Naive B cell (primary cell): Measurements from ENCODE around the gene LRRFIP1. TPM values are rescaled to one million over a fixed set of nuclear protein-coding genes. Genes with fewer than 3 reads are reported as not detected.

ENCODE experiments used
- ATAC-seq, 2 donors: fragments of 150-1000 bp; cut with Tn5 transposase; 2 replicates each; pipeline ENCODE4 v1.10.0; 2021; ENCODE audit warnings: low read depth in 2 of 2, mild to moderate bottlenecking in 2 of 2, moderate library complexity in 2 of 2
- DNase-seq: peaks from one replicate; pipeline ENCODE4 v3.0.0; 2022
- H3K27ac Mint-ChIP-seq, 6 donors: one replicate each; pipeline ENCODE4 v1.8.0; 2020 to 2022; ENCODE audit warnings: mild to moderate bottlenecking in 6 of 6, mixed read lengths in 6 of 6, moderate library complexity in 5 of 6, inconsistent platforms in 2 of 6
- H3K27me3 Mint-ChIP-seq, 3 donors: one replicate each; pipeline ENCODE4 v1.8.0; 2021 to 2022; ENCODE audit warnings: mixed read lengths in 3 of 3, mild to moderate bottlenecking in 1 of 3
- H3K36me3 Mint-ChIP-seq, 2 donors: one replicate each; pipeline ENCODE4 v1.8.0; 2020 to 2022; ENCODE audit warnings: mixed read lengths in 2 of 2, inconsistent platforms in 1 of 2, mild to moderate bottlenecking in 1 of 2
- H3K4me1 Mint-ChIP-seq, 3 donors: one replicate each; pipeline ENCODE4 v1.8.0; 2020 to 2022; ENCODE audit warnings: mixed read lengths in 3 of 3, inconsistent platforms in 1 of 3, mild to moderate bottlenecking in 1 of 3, moderate library complexity in 1 of 3
- H3K4me3 Mint-ChIP-seq, 8 donors: one replicate each; pipeline ENCODE4 v1.8.0; 2020 to 2022; ENCODE audit warnings: mild to moderate bottlenecking in 8 of 8, mixed read lengths in 8 of 8, moderate library complexity in 8 of 8, inconsistent platforms in 2 of 8
- H3K9me3 Mint-ChIP-seq, 7 donors: one replicate each; pipeline ENCODE4 v1.8.0; 2020 to 2022; ENCODE audit warnings: mixed read lengths in 7 of 7, mild to moderate bottlenecking in 5 of 7, inconsistent platforms in 2 of 7, moderate library complexity in 1 of 7
- polyA plus RNA-seq, 6 donors: library from polyadenylated mRNA; unstranded; fragments of 300-500 nt; fragmentation: Illumina TruSeq; gene quantifications; one replicate each; pipeline ENCODE4 v1.2.3, GENCODE V29; 2021; ENCODE audit warnings: low read depth in 6 of 6

Gene LRRFIP1
- polyA plus RNA-seq, 6 donors from 2014 or later = 45.8 to 88.7 (median 68.2) TPM

GRCh38 chr2:237643066-237643465 lies 15.7 kb downstream of the LRRFIP1 start:
- Mint-ChIP-seq H3K9me3 (peaks cover 0 to 8% (median 0%) of the 10 kb centered on the region in 7 donors), H3K4me1 (no peaks in the 10 kb centered on the region), H3K27ac (no peak overlapping the region), H3K36me3 (peaks cover 0 to 10% of the 10 kb centered on the region in 2 donors), H3K27me3 (peaks cover 0 to 9% (median 0%) of the 10 kb centered on the region in 3 donors), H3K4me3 (no peak overlapping the region)
- ATAC-seq (no peak), DNase-seq (no peak)

GRCh38 chr2:237643582-237644380 lies 16.4 kb downstream of the LRRFIP1 start:
- H3K27me3 Mint-ChIP-seq = peaks cover 0 to 4% (median 0%) of the 10 kb centered on the region in 3 donors
- H3K27ac Mint-ChIP-seq = peak overlapping the region in 1 of 6 donors; percentile 37
- DNase-seq (no peak), ATAC-seq (no peak)
- no peaks in the 10 kb centered on the region for H3K4me1 Mint-ChIP-seq
- H3K9me3 Mint-ChIP-seq = peaks cover 0 to 8% (median 0%) of the 10 kb centered on the region in 7 donors
- peaks cover 0 to 10% of the 10 kb centered on the region in 2 donors for H3K36me3 Mint-ChIP-seq
- H3K4me3 Mint-ChIP-seq = no peak overlapping the region

- DNase-seq (no peak), ATAC-seq (no peak)
- peaks cover 0 to 10% of the 10 kb centered on the region in 2 donors for H3K36me3 Mint-ChIP-seq
- H3K4me1 Mint-ChIP-seq = no peaks in the 10 kb centered on the region
- H3K9me3 Mint-ChIP-seq = peaks cover 0 to 8% (median 0%) of the 10 kb centered on the region in 7 donors
- no peak overlapping the region for H3K4me3 Mint-ChIP-seq
- no peaks in the 10 kb centered on the region for H3K27me3 Mint-ChIP-seq
- H3K27ac Mint-ChIP-seq = no peak overlapping the region
These were observed 17.0 kb downstream of the LRRFIP1 start for GRCh38 chr2:237644381-237644703.

- Mint-ChIP-seq H3K4me3 (no peak overlapping the region), H3K36me3 (peaks cover 0 to 18% of the 10 kb centered on the region in 2 donors), H3K4me1 (peaks cover 0 to 5% (median 3%) of the 10 kb centered on the region in 3 donors), H3K9me3 (peaks cover 0 to 8% (median under 1%) of the 10 kb centered on the region in 7 donors), H3K27ac (peak overlapping the region in 2 of 6 donors; percentile 44 to 62), H3K27me3 (peaks cover 0 to 8% (median 0%) of the 10 kb centered on the region in 3 donors)
- DNase-seq (no peak), ATAC-seq (no peak)
These were observed 17.9 kb downstream of the LRRFIP1 start for GRCh38 chr2:237645261-237645660.

- peaks cover under 1 to 10% (median 3%) of the 10 kb centered on the region in 3 donors for H3K4me1 Mint-ChIP-seq
These were observed 20.0 kb downstream of the LRRFIP1 start for GRCh38 chr2:237647176-237648015.

GRCh38 chr2:237648016-237648381 lies 20.6 kb downstream of the LRRFIP1 start:
- Mint-ChIP-seq H3K4me3 (peak overlapping the region in 1 of 8 donors; percentile 63), H3K4me1 (peaks cover 6 to 16% (median 7%) of the 10 kb centered on the region in 3 donors), H3K27me3 (peaks cover 0 to 10% (median 0%) of the 10 kb centered on the region in 3 donors), H3K36me3 (peaks cover 0 to 22% of the 10 kb centered on the region in 2 donors), H3K27ac (peak overlapping the region in 1 of 6 donors; percentile 49), H3K9me3 (peaks cover 6 to 24% (median 13%) of the 10 kb centered on the region in 7 donors)
- DNase-seq (no peak), ATAC-seq (no peak)

More at GRCh38 chr2:237647176-237648015, 20.0 kb downstream of the LRRFIP1 start:
- no peak overlapping the region for H3K4me3 Mint-ChIP-seq
- DNase-seq (no peak), ATAC-seq (no peak)
- peaks cover 0 to 10% (median 0%) of the 10 kb centered on the region in 3 donors for H3K27me3 Mint-ChIP-seq
- peak overlapping the region in 2 of 6 donors; percentile 66 to 80 for H3K27ac Mint-ChIP-seq
- H3K36me3 Mint-ChIP-seq = peaks cover 0 to 22% of the 10 kb centered on the region in 2 donors
- peaks cover 2 to 18% (median 7%) of the 10 kb centered on the region in 7 donors for H3K9me3 Mint-ChIP-seq

- no peak for ATAC-seq
- H3K27me3 Mint-ChIP-seq = peaks cover 0 to 10% (median 0%) of the 10 kb centered on the region in 3 donors
- peak overlapping the region in 1 of 6 donors; percentile 82 for H3K27ac Mint-ChIP-seq
- peaks cover 0 to 22% of the 10 kb centered on the region in 2 donors for H3K36me3 Mint-ChIP-seq
- no peak for DNase-seq
- peaks cover 8 to 30% (median 18%) of the 10 kb centered on the region in 7 donors for H3K9me3 Mint-ChIP-seq
- no peak overlapping the region for H3K4me3 Mint-ChIP-seq
- peaks cover 12 to 34% (median 17%) of the 10 kb centered on the region in 3 donors for H3K4me1 Mint-ChIP-seq
These were observed 22.4 kb downstream of the LRRFIP1 start for GRCh38 chr2:237649541-237650454.

GRCh38 chr2:237650455-237650850 lies 23.1 kb downstream of the LRRFIP1 start:
- Mint-ChIP-seq H3K4me1 (peaks cover 17 to 40% (median 22%) of the 10 kb centered on the region in 3 donors), H3K36me3 (peaks cover 0 to 22% of the 10 kb centered on the region in 2 donors), H3K27ac (peak overlapping the region in 3 of 6 donors; percentile 31 to 84 (median 61)), H3K9me3 (peaks cover 8 to 30% (median 18%) of the 10 kb centered on the region in 7 donors), H3K27me3 (peaks cover 0 to 10% (median 0%) of the 10 kb centered on the region in 3 donors), H3K4me3 (peak overlapping the region in 1 of 8 donors; percentile 83)
- DNase-seq (no peak), ATAC-seq (no peak)

- H3K4me1 Mint-ChIP-seq = peaks cover 21 to 44% (median 26%) of the 10 kb centered on the region in 3 donors
- peaks cover 0 to 18% of the 10 kb centered on the region in 2 donors for H3K36me3 Mint-ChIP-seq
- ATAC-seq (no peak), DNase-seq (no peak)
- no peak overlapping the region for H3K27ac Mint-ChIP-seq
- H3K9me3 Mint-ChIP-seq = peaks cover 8 to 24% (median 15%) of the 10 kb centered on the region in 7 donors
- H3K4me3 Mint-ChIP-seq = no peak overlapping the region
- H3K27me3 Mint-ChIP-seq = peaks cover 0 to 11% (median under 1%) of the 10 kb centered on the region in 3 donors
These were observed 24.4 kb downstream of the LRRFIP1 start for GRCh38 chr2:237651761-237652160.

GRCh38 chr2:237652181-237652580 lies 24.8 kb downstream of the LRRFIP1 start:
- ATAC-seq (no peak), DNase-seq (no peak)
- Mint-ChIP-seq H3K4me1 (peaks cover 21 to 44% (median 30%) of the 10 kb centered on the region in 3 donors), H3K9me3 (peaks cover 8 to 22% (median 14%) of the 10 kb centered on the region in 7 donors), H3K27ac (peak overlapping the region in 1 of 6 donors; percentile 67), H3K36me3 (peaks cover 0 to 13% of the 10 kb centered on the region in 2 donors), H3K4me3 (peak overlapping the region in 1 of 8 donors; percentile 52), H3K27me3 (peaks cover 0 to 15% (median 5%) of the 10 kb centered on the region in 3 donors)

- peaks cover 0 to 15% (median 6%) of the 10 kb centered on the region in 3 donors for H3K27me3 Mint-ChIP-seq
- peaks cover 21 to 44% (median 31%) of the 10 kb centered on the region in 3 donors for H3K4me1 Mint-ChIP-seq
- H3K9me3 Mint-ChIP-seq = peaks cover 8 to 22% (median 14%) of the 10 kb centered on the region in 7 donors
- peak overlapping the region in 5 of 8 donors; percentile 5 to 80 (median 47) for H3K4me3 Mint-ChIP-seq
- DNase-seq = peak; percentile 63
- ATAC-seq = peak; percentile 76 to 92
- peaks cover 0 to 12% of the 10 kb centered on the region in 2 donors for H3K36me3 Mint-ChIP-seq
- peak overlapping the region; percentile 21 to 96 (median 68) for H3K27ac Mint-ChIP-seq
These were observed 25.5 kb downstream of the LRRFIP1 start for GRCh38 chr2:237652854-237653253.
